ENCODE results near the gene SYTL3. TPM values are rescaled to one million over a fixed set of nuclear protein-coding genes. Genes with fewer than 3 reads are reported as not detected.

Gene SYTL3
- total and polyA plus RNA-seq, 2 of the 8 experiments (the other 6 are each of a cell fraction or from before 2014, with no cell fraction given): 0.27 to 0.99 TPM

- TF ChIP-seq TAF7 (optimal IDR thresholded peaks at IDR 0.05; ENCODE audit: borderline replicate concordance, low read depth, low read length): no peak
These were observed 137.5 kb downstream of the SYTL3 start (continued) for GRCh38 chr6:158787395-158787794.
